Choroid plexus epithelial cell (primary cell): ENCODE data around the gene EEFSEC.
A peak's percentile ranks its signal among the peaks of the same experiment; 100 is the strongest.

Experiments
- DNase-seq: peaks from one replicate; pipeline ENCODE4 v3.0.0-alpha.2; 2010; ENCODE audit warnings: low read depth
- H3K4me3 ChIP-seq: 2 replicates; pipeline ENCODE4 v1.5.1; 2011; ENCODE audit warnings: low read depth, mild to moderate bottlenecking, control low read depth, low read length, moderate library complexity
- TF ChIP-seq, protein P1 (sequence below): conservative IDR thresholded peaks from 2 replicates; pipeline ENCODE4 v1.5.1; 2011; ENCODE audit warnings: low read depth, mild to moderate bottlenecking, control low read depth, inconsistent platforms, low read length, moderate library complexity

Gene EEFSEC

DNA sequence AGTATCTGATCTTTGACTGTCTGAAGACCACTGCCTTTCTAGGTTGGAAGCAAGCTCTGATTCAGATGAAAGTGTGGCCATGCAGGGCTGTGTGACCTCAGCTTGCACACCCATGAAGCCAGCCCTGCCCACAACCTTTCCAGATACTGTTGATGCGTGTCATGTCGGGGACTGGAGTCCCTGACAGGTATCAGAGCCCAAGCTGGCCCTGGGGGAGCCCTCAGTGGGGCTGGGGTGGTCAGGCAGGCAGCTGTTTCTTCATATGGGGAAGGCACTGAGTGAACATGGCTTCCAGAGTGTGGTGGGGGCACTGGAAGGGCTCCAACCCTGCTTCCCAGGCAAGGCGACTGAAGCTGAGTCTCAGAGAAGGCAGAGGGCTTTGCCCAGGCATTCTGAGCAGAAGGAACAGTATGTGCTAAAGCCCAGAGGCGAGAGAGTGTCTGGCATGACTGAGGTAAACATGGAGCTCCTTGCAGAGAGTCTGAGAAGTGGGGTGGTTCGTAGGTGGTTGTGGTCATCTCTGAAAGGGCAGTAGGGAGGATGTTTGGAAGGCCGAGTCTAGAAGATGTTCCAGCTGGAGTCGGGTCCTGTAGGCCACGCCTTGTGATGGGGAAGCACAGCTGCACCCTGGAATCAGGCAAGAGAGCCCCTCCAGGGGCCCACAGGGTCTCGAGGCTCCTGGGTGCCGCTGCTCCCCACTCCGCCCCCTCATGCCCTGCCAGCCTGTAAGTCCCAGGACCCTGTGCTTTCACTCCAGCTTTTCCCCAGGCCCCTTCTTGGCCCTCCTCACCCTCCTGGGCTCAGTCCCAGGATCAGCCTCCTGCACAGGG, 122.2 kb downstream of the EEFSEC start:
- no peak for DNase-seq
- TF ChIP-seq, protein P1, sequence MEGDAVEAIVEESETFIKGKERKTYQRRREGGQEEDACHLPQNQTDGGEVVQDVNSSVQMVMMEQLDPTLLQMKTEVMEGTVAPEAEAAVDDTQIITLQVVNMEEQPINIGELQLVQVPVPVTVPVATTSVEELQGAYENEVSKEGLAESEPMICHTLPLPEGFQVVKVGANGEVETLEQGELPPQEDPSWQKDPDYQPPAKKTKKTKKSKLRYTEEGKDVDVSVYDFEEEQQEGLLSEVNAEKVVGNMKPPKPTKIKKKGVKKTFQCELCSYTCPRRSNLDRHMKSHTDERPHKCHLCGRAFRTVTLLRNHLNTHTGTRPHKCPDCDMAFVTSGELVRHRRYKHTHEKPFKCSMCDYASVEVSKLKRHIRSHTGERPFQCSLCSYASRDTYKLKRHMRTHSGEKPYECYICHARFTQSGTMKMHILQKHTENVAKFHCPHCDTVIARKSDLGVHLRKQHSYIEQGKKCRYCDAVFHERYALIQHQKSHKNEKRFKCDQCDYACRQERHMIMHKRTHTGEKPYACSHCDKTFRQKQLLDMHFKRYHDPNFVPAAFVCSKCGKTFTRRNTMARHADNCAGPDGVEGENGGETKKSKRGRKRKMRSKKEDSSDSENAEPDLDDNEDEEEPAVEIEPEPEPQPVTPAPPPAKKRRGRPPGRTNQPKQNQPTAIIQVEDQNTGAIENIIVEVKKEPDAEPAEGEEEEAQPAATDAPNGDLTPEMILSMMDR, result no peak
- no peak overlapping the region for H3K4me3 ChIP-seq

DNA sequence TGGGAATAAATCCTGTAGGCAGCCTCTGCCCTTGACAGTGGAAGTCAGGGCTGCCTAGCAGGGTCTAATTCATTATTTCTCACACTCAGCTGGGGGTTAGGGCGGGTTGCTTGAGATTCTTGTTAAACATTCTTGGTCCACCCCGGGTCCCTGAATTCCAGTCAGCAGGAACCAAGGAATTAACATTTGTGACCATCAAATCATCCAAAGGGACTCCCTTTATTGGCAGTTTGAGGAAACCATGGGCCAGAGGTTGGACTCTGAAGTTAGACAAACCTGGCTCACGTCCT, 122.8 kb downstream of the EEFSEC start:
- TF ChIP-seq, protein P1, result no peak
- no peak for DNase-seq
- no peak overlapping the region for H3K4me3 ChIP-seq

DNA sequence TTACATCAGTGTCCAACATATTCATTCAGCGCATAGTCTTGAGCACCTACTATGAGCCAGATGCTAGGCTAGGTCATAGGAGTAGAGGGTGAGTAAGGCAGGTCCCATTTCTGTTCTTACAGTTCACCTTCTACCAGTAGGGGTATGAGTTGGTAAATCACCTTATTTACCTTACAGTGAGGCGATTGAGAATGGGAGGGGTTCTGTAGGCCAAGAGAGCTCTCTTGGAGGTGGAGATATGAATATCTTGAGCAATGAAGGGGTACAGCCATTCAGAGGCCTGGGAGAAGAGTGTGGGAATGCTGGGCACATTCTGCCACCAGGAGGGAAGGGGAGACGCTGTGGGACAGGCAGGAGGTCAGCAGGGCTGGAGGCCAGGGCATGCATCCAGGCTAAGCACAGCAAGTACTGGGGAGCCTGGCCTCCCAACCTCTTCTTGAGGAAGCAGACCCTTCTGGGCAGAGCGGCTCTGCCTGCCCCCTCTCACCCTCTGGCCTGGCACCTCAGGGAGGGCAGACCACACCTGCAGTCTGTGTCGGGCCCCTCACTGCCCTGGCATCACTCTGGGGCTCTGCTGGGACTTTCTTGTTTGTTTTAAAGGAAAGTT, 123.4 kb downstream of the EEFSEC start:
- no peak overlapping the region for H3K4me3 ChIP-seq
- no peak for DNase-seq
- TF ChIP-seq, protein P1, result no peak

DNA sequence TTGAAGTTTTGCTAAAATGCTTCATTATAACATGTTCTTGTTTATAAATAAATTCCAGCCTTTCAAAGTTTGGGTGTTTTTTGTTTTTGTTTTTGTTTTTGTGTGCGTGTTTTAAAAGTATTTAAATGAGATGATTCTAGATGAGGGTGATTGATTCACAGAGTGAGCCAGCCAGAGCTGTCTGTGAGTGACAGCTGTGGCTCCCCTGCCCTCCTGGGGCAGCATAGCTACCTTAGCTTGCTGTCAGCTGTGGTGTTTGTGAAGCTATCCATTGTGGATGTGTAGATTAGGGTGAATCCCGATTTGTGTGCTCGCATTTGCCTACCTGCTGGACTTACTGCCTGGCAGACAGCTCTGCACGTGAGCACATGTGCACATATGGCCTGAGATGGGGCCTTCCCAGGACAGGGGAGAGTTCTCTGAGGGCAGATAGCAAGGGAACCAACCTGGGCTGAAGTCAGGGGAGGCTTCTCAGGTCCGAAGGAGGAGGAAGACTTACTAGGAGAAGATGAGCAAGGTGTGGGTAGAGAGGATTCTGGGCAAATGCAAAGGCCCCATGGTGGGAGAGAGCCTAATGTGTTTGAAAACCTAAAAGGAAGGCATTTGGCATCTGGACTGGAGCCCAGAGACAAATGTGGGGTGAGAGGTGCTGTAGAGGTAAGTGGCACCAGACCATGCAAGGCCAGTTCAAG, 124.2 kb downstream of the EEFSEC start:
- H3K4me3 ChIP-seq, result no peak overlapping the region
- DNase-seq, result no peak
- TF ChIP-seq, protein P1, result no peak

DNA sequence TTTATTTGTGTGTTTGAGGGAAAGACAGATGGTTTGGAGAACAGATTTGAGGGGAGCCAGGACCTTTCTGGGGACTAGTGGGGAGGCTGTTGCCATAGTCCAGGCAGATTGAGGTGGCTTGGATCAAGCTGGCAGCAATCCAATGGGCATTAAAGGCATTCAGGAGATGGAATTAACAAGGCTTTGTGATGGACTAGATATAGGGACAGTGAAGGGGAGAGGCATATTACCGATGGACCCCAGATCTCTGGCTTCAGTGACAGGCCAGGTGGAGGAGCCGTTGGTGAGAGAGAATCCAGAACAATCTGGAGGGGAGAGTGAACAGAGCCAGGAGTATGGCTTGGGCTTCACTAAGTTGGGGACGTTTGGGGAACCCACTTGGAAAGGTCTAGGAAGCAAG, 124.8 kb downstream of the EEFSEC start:
- no peak for DNase-seq
- TF ChIP-seq, protein P1, result no peak
- H3K4me3 ChIP-seq, result no peak overlapping the region

DNA sequence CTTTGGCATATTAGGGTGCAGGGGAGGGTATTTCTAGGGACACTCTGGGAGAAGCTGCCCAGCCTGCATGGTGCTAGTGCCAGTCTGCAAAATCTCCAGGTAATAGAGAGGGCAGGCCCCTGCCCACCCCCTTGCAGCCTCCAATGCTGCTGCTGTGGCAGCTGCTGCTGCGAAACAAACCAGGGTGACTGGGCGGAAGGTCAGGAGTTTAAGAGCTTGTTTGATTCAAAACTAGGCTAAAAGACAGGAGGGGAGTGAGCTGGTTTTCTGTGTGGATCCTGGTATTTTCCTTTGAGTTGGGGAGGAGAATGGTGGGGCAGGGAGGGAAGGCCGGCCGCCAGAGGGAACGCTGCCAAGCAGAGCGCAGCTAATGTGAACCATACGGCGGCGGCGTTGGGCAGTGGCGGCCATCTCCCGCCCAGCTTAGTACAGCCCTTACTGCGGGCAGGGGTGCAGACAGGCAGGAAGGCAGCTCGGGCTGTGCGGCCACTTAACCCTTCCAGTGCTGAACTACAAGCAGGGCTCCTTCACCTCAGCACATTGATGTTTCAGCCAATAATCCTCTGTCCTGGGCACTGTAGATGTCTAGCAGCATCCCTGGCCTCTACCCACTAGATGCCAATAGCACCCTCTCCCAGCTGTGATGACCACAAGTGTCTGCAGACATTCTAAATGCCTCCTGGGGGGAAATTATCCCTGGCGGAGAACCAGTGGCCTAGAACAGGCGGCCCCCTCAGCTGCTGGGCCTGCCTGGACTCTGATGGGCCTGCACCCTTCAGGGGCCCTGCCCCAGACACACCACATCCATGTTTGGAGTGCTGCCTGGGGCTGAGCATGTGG, 125.7 kb downstream of the EEFSEC start:
- H3K4me3 ChIP-seq, result no peak overlapping the region
- TF ChIP-seq, protein P1, result peak; percentile 31
- DNase-seq, result peak; percentile 74
